Measurements from ENCODE around the gene ATG16L2. TPM values are rescaled to one million over a fixed set of nuclear protein-coding genes. Genes with fewer than 3 reads are reported as not detected.

Gene ATG16L2, protein sequence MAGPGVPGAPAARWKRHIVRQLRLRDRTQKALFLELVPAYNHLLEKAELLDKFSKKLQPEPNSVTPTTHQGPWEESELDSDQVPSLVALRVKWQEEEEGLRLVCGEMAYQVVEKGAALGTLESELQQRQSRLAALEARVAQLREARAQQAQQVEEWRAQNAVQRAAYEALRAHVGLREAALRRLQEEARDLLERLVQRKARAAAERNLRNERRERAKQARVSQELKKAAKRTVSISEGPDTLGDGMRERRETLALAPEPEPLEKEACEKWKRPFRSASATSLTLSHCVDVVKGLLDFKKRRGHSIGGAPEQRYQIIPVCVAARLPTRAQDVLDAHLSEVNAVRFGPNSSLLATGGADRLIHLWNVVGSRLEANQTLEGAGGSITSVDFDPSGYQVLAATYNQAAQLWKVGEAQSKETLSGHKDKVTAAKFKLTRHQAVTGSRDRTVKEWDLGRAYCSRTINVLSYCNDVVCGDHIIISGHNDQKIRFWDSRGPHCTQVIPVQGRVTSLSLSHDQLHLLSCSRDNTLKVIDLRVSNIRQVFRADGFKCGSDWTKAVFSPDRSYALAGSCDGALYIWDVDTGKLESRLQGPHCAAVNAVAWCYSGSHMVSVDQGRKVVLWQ
- 4.5 TPM for polyA plus RNA-seq (2013, experiment 1 of 2; ENCODE audit: insufficient read length)
- polyA plus RNA-seq (2013, experiment 2 of 2; ENCODE audit: insufficient read length) = 4.0 TPM

DNA sequence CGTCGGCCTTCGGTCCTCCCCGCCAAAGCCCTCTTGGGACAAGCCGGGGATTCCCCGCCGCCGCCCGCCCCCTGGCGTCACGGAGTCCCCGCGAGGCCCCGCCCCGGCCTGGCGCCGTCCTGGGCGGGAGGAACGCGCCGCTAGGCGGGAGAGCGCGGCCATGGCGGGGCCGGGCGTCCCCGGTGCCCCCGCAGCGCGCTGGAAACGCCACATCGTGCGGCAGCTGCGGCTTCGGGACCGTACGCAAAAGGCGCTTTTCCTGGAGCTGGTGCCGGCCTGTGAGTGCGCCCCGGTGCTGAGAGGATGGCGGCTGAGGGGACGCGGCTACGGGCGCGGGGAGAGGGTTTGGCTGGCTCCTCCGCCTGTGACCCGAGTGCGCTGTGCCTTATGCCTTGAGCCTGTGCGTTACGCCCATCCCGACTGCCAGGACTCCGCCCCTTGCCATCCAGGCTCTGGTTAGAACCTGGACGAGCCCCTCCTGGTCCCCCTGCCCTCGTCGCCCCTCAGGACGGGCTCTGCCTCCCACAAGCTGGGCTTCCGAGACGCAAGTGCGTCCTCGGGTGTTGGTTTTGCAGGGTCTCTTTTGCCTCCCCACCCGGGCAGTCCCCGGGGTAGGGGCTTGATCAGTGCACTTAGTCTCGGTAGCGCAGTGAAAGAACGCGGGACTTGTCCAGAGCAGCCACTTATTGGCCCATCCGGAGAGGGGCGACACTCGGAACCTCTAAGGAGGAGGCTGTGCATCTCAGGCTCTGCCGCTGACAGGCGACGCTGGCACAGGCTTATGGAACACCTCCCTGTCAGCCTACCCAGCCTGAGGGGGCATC, at the start of gene ATG16L2:
TSS of gene ATG16L2 (plus strand) at position 126 of the 824 bp plus-strand sequence. CDS start at position 161, 35 bp downstream.
- DNase-seq = peak; percentile 85

DNA sequence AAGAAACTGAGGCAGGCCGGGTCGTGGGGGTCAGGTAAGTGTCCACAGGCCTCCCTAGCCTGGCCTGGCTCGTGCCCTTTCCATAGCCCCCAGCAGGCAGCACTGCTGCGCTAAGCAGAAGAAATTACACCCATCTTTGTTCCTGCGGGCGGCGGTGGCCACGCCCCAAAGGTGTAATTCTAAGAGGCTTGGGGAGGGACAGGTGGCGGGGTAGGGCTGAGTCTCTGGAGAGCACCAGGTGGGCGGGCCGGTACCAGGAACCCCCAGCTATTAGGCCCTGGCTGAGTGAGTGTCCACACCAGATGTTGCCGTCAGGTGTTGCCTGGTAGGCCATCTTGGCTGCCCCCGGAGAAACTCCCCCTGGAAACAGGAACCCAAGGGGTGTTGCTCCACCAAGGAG, 49.7 kb upstream of the ATG16L2 start:
- DNase-seq = no peak

DNA sequence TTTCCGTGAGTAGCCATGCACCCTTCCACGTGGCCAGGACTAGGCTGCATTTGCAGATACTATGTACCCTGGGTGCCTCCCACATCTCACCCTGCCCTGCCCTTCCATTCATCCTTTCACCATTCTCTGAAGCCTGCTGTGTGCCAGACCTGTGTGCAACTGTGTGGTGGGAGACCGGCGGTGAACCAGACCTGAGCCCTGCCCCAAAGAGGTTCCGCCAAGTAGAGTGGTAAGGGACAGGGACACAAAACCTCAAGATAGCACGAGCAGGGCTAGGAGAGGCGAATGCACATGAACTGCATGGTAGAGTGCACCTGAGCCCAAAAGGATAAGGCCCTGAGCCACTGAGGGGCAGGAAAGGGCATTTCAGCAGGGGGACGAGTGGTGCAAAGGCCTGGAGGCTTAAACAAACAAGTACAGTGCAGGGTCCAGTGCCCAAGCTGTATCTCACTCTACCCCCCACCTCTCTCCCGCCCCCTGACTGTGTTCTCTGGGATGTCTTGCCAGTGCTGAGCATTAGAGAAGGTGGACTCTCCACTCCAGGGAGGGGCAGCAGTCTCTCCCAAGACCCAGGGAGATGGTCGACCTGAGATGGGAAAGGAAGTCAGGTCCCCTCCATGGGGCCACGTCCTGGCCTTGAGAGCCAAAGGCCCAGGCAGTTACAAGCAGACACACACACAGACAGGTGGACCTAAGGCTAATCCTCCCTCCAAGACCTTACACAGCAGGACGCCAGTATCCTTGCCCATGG, 47.9 kb upstream of the ATG16L2 start:
- no peak for DNase-seq

DNA sequence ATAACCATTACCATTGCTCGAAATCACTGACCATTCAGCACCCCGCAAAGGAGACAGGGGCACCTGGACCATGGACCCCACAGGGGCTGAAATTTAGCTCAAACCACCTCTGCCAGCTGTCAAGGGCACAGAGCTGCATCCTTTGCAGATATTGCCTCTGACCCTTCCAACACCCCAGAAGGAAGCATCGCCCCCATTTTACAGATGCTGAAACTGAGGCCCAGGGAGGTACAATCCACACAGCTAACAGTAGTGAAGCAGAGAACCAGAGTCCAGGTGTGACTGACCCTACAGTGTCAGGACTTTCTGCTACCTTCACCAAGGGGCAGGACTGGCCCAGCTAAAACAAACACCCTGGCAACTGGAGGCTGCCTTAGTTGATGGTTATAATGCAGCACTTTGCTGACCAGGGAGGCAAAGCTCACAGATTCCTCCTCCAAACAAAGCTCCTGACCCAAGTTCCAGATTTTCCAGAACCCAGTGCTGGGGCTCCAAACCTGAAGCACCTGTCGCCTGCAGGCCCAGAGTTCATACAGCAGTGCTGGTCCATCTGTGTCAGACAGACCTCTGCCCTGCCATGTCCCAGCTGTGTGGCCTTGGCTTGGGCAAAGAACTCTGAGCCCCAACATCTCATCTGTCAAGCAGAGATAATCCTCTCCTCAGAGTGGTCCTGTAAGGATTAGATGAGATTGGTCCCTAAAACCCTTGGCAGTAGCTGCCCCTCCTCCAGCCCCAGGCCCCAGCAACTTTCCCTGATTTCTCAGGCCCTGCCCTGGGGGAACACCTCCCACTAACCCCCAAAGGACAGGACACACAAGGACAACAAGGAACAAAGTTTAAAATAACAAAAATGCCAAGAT, 46.8 kb upstream of the ATG16L2 start:
- DNase-seq = no peak

DNA sequence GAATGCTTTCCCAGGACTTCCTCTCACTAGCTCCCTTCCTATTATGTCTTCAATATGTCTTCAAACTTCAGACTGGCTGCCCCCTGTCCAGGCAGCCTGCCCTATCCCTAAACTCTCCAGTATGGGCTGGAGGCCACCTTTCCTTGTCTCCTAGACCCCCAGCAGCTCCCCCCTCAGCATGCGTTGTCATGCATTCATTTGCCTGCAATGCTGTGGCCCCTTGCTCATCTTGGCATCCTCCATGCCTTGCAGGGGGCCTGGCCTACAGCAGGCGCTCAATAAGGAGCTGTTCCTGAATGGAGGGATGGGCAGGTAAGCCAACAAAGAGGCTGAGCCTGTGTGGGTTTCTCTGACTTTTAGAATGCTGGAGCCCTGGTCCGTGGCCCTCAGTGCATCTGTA, 45.6 kb upstream of the ATG16L2 start:
- no peak for DNase-seq

DNA sequence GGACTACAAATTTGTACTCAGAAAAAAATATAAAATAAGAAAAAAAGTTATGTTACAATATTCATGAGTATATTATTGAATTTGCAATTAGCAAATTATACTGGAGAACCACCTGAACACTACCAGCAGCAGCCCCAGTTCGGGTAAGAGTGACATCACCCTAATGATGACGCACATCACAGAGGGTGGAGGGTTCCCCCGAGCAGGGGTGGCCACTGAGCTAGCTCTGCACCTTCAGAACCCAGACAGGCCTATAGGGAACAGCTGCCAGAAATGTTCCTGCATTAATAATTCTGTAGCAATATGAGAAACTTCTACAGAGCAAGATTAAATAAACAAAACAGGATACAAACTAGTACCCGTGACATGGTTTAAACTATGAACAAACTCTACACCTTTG, 44.5 kb upstream of the ATG16L2 start:
- no peak for DNase-seq

DNA sequence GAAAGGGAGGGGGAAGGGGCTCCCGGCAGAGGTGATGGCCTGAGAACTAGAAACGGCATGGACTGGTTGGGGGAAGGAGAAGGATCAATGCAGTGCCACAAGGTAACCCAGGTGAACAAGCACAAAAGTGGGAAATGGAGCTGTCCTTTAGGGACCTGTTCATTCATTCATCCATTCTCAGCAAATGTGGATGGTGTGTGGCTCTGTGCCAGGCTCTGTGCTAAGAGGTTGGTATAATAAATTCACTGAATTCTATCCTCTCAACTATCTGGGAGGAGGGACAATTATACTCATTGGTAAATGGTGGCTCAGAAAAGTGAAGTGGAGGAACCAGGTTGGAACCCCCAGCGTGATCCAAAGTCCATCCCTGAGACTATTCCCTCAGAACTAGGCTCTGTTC, 43.4 kb upstream of the ATG16L2 start:
- no peak for DNase-seq

DNA sequence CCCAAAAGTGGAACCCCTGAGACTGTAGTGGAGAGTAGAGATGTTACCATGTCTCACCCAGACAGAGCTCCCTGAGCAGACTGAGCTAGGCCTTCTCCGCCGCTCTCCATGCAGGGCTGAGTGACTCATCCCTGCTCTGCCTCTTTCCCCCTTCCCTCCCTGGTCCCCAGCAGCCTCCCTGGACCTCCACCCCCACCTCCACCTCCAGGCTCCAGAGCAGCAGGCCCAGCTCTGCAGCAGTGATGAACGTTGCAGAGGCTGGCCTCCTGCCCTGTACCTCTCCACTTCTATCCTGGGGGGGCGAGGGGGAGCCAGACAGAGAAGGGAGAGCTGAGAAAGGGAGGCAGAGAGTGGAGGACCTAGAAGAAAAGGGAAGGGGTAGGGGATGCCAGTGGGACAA, 42.7 kb upstream of the ATG16L2 start:
- DNase-seq = peak; percentile 79

DNA sequence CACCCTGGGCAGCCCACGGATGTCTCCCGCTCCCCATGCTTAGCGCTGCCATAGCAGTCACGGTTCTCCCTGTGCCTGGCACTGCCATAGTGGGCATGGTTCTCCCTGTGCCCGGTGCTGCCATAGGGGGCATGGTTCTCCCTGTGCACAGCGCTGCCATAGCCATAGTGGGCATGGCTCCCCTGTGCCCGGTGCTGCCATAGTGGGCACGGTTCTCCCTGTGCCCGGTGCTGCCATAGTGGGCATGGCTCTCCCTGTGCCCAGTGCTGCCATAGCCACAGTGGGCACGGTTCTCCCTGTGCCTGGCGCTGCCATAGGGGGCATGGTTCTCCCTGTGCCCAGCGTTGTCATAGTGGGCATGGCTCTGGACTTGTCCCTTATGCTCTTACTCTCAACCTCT, 42.2 kb upstream of the ATG16L2 start:
- no peak for DNase-seq

DNA sequence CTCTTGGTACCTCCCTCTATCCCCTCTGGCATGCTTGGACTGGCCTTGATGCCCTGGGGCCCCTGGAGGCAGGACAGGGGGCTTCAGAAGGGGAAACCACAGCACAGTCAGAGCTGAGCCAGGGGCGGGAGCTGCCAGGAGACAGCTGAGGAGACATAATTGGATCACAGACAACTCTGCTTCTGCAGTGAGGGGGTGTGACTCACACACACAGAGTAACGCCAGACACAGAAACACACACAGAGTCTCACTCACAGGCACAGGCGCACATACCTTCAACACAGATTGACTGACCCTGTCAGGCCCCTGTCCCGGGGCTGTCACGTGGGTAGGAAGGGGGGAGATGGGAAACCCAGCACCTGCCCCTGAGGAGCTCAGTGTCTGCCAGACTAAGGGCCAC, 40.9 kb upstream of the ATG16L2 start:
- peak; percentile 89 for DNase-seq

DNA sequence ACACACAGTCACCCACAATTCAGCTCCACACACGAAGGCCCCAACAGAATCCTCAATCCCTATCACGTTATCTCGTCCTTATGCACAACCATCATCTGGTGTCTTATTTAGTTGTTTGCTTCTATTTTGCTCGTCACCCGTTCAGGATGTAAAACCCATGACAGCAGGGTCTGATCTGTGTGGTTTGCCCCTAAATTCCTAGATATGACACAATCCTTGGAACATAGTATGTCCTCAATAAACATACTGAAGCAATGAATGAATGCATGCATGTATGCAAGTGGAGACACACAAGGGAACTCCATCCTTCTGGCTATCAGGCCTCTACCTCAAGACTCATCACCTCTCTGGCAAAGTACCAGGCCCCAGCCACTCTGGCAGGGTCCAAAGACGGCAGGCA, 40.5 kb upstream of the ATG16L2 start:
- DNase-seq = no peak

DNA sequence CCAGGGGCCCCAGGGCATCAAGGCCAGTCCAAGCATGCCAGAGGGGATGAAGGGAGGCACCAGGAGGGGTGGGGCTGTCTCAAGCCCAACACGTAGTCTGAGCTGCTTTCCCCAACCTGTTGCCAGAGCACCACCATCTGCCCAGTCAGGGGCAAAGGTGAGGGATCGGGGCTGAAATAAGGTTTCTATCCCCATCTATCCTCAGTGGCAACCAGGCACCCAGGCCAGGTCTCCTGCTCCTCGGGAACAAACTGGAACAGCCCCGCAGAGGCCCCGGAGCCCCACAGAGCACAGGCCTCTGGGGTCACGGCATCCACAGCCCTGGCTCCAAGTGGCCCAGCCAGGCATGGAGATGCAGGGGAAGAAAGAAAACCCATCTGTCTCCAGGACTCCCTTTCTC, 39.7 kb upstream of the ATG16L2 start:
- DNase-seq = no peak

DNA sequence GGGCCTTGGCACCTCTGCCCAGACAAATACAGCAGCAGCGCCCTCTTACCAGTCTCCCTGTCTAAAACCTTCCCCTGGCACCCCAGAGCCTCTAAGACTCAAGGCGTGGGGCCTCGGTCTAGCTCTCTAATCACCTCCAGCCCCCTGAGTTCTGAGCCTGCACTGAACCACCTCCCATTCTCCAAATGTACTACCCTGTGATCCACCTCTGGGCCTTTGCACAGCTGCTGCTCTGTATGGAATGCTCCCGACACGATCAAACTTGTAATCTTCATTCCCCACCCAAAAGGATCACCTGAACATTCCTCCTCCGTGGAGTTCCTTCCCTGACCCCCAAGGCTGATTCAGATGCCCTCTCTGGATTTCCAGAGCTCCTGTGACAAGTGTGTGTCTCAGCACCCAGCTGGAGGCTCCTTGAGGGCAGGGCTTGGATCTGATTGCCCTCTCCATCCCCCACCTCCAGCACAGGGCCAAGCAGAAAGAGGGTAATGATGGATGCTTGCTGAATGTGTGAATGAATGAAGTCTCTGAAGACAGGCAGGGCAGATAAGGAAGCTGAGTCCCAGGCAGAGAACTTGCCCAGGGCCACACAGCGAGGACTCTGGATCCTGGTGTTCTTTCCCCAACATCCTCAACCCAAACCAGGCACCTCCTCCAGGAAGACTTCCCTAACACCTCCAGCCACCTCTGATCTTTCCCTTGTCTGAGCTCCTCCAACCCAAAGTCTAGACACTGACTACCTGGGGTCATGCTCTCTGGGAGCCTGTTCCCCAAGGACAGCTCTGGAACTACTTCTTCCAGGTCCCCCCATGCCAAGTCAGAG, 38.7 kb upstream of the ATG16L2 start:
- no peak for DNase-seq

DNA sequence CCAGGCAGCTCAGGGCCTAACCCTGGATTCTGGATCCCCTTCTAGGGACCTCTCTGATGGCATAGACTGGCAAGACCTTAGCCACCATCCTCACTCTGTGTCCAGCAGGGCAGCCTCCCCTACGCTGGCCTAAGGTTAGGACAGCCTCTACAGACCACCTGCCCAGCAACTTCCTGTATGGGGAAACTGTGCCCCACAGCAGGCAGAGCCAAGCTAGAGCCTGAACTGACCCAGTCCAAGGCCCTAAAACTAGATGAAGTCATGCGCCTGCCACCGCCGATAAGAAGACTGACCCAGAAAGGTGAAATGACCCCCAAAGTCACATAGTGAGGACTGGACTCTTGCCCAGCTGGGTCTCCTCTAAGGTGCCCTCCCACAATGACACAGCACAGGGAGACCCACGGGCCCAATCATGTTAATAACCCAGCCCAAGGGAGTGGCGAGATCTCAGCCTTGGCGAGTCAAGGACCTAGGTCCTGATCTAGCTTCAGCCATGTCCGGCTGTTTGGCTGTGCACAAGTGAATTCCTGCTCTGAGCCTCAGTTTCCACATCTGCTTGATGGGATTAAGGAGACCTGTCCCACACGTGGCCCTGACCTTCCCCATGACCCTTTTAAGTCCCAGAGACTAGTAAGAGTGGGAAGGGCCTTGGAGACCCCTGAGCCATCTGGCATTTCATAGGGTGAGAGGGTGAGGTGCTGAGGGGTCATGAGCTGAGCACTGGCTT, 37.9 kb upstream of the ATG16L2 start:
- no peak for DNase-seq

DNA sequence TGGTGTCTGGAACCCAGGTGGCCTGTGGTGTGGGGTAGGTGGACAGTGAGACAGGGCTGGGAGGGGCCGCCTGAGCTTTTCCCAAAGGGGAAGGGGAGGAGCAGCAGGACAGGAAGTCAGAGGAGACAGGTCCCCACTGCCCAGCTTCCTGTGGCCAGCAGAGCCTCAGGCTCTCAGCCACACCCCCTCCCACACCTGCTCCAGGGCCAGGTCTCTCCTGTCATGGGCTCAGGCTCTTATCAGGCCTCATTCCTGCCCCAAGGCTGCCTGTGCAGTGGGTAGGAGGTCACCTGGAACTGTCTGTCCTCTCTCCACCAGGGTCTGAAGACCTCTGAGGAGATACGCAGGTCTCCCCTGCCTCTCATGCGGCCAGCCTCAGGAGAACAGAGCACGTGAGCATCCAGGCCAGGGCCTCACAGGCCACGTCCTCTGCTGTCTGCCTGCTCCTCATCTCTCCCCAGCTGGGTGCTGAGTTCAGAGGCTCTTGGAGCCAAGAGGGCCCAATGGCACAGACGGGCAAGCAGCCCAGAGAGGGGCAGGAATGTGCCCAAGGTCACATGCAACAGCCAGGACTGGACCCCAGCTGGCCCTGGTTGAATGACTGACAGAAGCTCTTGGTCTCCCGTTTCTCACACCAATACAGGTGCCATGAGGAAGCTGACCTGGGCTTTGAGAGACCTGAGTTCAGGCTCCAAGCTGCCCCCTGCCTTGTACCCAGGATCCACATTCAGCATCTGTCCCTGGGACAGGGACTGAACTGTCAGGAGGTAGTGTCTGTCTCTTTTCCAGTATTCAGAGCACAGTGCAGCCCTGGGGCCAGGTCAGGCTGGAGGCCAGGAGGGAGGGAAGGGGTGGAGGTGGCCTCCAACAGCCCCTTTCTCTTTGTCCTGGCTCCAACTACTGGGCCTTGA, 37.1 kb upstream of the ATG16L2 start:
- DNase-seq = no peak

DNA sequence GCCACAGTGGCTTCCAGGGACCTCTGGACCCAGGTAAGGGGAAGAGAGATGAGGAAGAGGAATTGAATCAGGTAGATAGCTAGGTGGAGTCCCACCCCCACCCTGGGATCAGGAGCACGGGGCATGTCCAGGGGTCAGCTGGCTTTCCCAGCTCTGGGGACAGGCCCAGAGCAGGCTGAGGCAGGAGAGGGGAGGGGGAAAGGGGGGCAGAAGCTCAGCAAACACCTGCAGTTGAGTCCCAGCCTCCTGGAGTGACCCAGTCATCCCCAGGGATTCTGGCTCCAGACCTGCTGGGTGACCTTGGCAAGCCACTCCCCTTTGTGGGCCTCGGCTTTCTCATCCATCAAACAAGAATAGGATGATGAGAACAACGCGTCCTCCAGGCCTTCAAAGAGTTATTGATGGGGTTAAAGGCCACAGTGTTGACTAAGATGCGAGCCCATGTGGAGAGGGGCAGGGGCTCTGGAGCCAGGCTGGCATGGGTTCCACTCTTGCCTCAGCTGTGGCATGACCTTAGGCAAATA, 36.4 kb upstream of the ATG16L2 start:
- DNase-seq = no peak

DNA sequence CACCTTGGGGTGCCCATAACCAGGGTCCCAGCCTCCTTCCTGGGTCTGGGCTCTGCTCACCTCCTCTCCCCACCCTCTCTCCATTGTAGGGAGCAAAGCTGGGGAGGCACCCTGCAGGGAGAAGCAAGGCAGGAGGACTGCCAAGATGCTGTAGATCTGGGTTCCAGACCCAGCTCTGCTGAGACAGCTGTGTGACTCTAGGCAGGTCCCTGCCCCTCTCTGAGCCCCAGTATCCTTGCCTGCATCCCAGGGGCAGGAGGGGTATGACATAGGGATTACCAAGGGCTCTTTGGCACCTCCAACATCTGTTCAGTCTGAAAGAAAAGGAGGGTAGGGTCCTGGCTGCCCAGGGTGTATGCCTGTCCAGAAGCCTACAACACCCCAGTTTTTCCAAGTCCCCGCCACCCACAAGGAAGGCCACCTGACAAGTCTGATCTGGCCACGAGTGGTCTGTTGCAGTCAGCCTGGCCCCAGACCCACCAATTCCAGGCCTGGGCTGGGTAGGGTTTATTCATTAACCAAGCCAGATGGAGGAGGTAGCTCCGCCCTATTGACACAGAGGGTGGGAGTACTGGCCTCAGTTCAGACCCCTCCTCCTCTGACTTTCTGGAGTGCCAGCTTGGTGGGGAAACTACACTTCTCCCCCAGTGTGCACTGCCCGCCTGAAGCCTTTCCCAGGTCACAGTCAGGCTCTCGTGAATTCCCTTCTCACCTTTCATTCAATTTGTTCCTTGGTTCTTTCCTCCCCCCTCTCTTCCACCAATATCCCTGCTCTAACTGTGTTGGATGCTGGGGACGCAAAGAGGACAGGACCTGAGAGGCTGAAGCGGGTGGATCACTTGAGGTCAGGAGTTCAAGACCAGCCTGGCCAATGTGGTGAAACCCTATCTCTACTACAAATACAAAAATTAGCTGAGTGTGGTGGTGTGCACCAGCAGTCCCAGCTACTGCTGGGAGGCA, 35.4 kb upstream of the ATG16L2 start:
- DNase-seq = no peak
